Chondrocyte (in vitro differentiated cells): ENCODE results near the gene C2CD3. TPM values are rescaled to one million over a fixed set of nuclear protein-coding genes. Genes with fewer than 3 reads are reported as not detected.

ENCODE experiments used
- DNase-seq: peaks from one replicate; pipeline ENCODE4 v3.0.0; 2021; ENCODE audit warnings: mixed read lengths, low spot score
- H3K27ac Mint-ChIP-seq: one replicate; pipeline ENCODE4 v1.8.0; 2021; ENCODE audit warnings: mild to moderate bottlenecking, moderate library complexity, mixed read lengths; ENCODE audit not compliant: unreplicated experiment
- H3K27me3 Mint-ChIP-seq: 2 replicates; pipeline ENCODE4 v1.8.0; 2021; ENCODE audit warnings: low read depth, mixed read lengths
- H3K36me3 Mint-ChIP-seq: 2 replicates; pipeline ENCODE4 v1.8.0; 2021; ENCODE audit warnings: low read depth, mixed read lengths
- H3K4me1 Mint-ChIP-seq: 2 replicates; pipeline ENCODE4 v1.8.0; 2021; ENCODE audit warnings: low read depth, mild to moderate bottlenecking, mixed read lengths
- H3K4me3 Mint-ChIP-seq: one replicate; pipeline ENCODE4 v1.8.0; 2021; ENCODE audit warnings: mild to moderate bottlenecking, moderate library complexity, mixed read lengths; ENCODE audit not compliant: unreplicated experiment
- H3K9me3 Mint-ChIP-seq: 2 replicates; pipeline ENCODE4 v1.8.0; 2021; ENCODE audit warnings: low read depth, mixed read lengths
- CTCF ChIP-seq: fragments of 200-600 bp; sonication (generic); IDR thresholded peaks from 2 replicates; pipeline ENCODE4 v1.5.0; 2021; ENCODE audit warnings: antibody characterized with exemption, mild to moderate bottlenecking, moderate library complexity
- total RNA-seq: library from RNA; stranded (reverse); gene quantifications from 3 replicates; pipeline ENCODE4 v1.2.1, GENCODE V29; 2021

Gene C2CD3
- total RNA-seq, 1 donor from 2014 or later, result 14.7 TPM

GRCh38 chr11:74100231-74100630 lies 70.6 kb downstream of the C2CD3 start:
- H3K27me3 Mint-ChIP-seq, result no peaks in the 10 kb centered on the region
- DNase-seq, result no peak
- no peak for TF ChIP-seq CTCF
- no peaks in the 10 kb centered on the region for H3K9me3 Mint-ChIP-seq
- peaks cover 2% of the 10 kb centered on the region for H3K4me1 Mint-ChIP-seq
- peaks cover 30% of the 10 kb centered on the region for H3K36me3 Mint-ChIP-seq
- H3K27ac Mint-ChIP-seq, result no peak overlapping the region
- no peak overlapping the region for H3K4me3 Mint-ChIP-seq

GRCh38 chr11:74097686-74098237 lies 73.0 kb downstream of the C2CD3 start:
- Mint-ChIP-seq H3K27ac (no peak overlapping the region), H3K27me3 (no peaks in the 10 kb centered on the region), H3K4me1 (peaks cover 2% of the 10 kb centered on the region), H3K9me3 (no peaks in the 10 kb centered on the region), H3K4me3 (no peak overlapping the region), H3K36me3 (peaks cover 27% of the 10 kb centered on the region)
- no peak for DNase-seq
- TF ChIP-seq CTCF, result no peak

- Mint-ChIP-seq H3K4me1 (peaks cover 2% of the 10 kb centered on the region), H3K4me3 (no peak overlapping the region), H3K27ac (no peak overlapping the region), H3K9me3 (no peaks in the 10 kb centered on the region), H3K36me3 (peaks cover 15% of the 10 kb centered on the region), H3K27me3 (no peaks in the 10 kb centered on the region)
- no peak for DNase-seq
- no peak for TF ChIP-seq CTCF
These were observed 76.4 kb downstream of the C2CD3 start for GRCh38 chr11:74094393-74094792.

GRCh38 chr11:74092425-74092824 lies 78.4 kb downstream of the C2CD3 start:
- no peak overlapping the region for H3K27ac Mint-ChIP-seq
- DNase-seq, result no peak
- no peak for TF ChIP-seq CTCF
- H3K9me3 Mint-ChIP-seq, result no peaks in the 10 kb centered on the region
- H3K4me1 Mint-ChIP-seq, result no peaks in the 10 kb centered on the region
- no peaks in the 10 kb centered on the region for H3K27me3 Mint-ChIP-seq
- no peak overlapping the region for H3K4me3 Mint-ChIP-seq
- peaks cover 7% of the 10 kb centered on the region for H3K36me3 Mint-ChIP-seq

GRCh38 chr11:74091549-74091948 lies 79.3 kb downstream of the C2CD3 start:
- Mint-ChIP-seq H3K36me3 (peaks cover 7% of the 10 kb centered on the region), H3K9me3 (no peaks in the 10 kb centered on the region), H3K27ac (no peak overlapping the region), H3K27me3 (no peaks in the 10 kb centered on the region), H3K4me1 (no peaks in the 10 kb centered on the region), H3K4me3 (no peak overlapping the region)
- no peak for DNase-seq
- TF ChIP-seq CTCF, result no peak
